Measurements from ENCODE around the gene H19.

The H19 gene

GRCh38 chr11:1997755-1998154 is at the start of gene H19:
Gene H19, minus strand, starts transcription at chr11:1997842.
- no peak within 1 kb of the TSS for H3K4me3 ChIP-seq (ENCODE audit: low read depth, low read length)
- no peak for DNase-seq (ENCODE audit: low read depth)
- TF ChIP-seq CTCF (conservative IDR thresholded peaks at IDR 0.05; ENCODE audit: low read depth, low read length) = no peak

GRCh38 chr11:2041963-2042362 is 44.3 kb upstream of the H19 start:
- H3K4me3 ChIP-seq (ENCODE audit: low read depth, low read length) = no peak overlapping the region
- TF ChIP-seq CTCF (conservative IDR thresholded peaks at IDR 0.05; ENCODE audit: low read depth, low read length) = no peak
- DNase-seq (ENCODE audit: low read depth) = no peak

- no peak for DNase-seq (ENCODE audit: low read depth)
- H3K4me3 ChIP-seq (ENCODE audit: low read depth, low read length) = no peak overlapping the region
- no peak for TF ChIP-seq CTCF (conservative IDR thresholded peaks at IDR 0.05; ENCODE audit: low read depth, low read length)
Measured at GRCh38 chr11:2041153-2041552, 43.5 kb upstream of the H19 start.

GRCh38 chr11:2039198-2039759 is 41.6 kb upstream of the H19 start:
- DNase-seq (ENCODE audit: low read depth) = no peak
- no peak overlapping the region for H3K4me3 ChIP-seq (ENCODE audit: low read depth, low read length)
- TF ChIP-seq CTCF (conservative IDR thresholded peaks at IDR 0.05; ENCODE audit: low read depth, low read length) = no peak

GRCh38 chr11:2036863-2037486 is 39.3 kb upstream of the H19 start:
- TF ChIP-seq CTCF (conservative IDR thresholded peaks at IDR 0.05; ENCODE audit: low read depth, low read length) = no peak

GRCh38 chr11:2035382-2035781 is 37.7 kb upstream of the H19 start:
- no peak for DNase-seq (ENCODE audit: low read depth)
- H3K4me3 ChIP-seq (ENCODE audit: low read depth, low read length) = no peak overlapping the region
- TF ChIP-seq CTCF (conservative IDR thresholded peaks at IDR 0.05; ENCODE audit: low read depth, low read length) = no peak

More at GRCh38 chr11:2036863-2037486, 39.3 kb upstream of the H19 start:
- DNase-seq (ENCODE audit: low read depth) = no peak
- no peak overlapping the region for H3K4me3 ChIP-seq (ENCODE audit: low read depth, low read length)

GRCh38 chr11:2031058-2031457 is 33.4 kb upstream of the H19 start:
- no peak for DNase-seq (ENCODE audit: low read depth)
- no peak overlapping the region for H3K4me3 ChIP-seq (ENCODE audit: low read depth, low read length)

More at GRCh38 chr11:2031058-2031457, 33.4 kb upstream of the H19 start:
- no peak for TF ChIP-seq CTCF (conservative IDR thresholded peaks at IDR 0.05; ENCODE audit: low read depth, low read length)
